Fibroblast of skin of left biceps (primary cell): ENCODE results near the gene RBMS1.

Experiments
- DNase-seq, 2 experiments: peaks; one replicate each; pipeline ENCODE4 v3.0.0-alpha.2; 2013; ENCODE audit warnings: low read depth in 2 of 2

The RBMS1 gene

DNA sequence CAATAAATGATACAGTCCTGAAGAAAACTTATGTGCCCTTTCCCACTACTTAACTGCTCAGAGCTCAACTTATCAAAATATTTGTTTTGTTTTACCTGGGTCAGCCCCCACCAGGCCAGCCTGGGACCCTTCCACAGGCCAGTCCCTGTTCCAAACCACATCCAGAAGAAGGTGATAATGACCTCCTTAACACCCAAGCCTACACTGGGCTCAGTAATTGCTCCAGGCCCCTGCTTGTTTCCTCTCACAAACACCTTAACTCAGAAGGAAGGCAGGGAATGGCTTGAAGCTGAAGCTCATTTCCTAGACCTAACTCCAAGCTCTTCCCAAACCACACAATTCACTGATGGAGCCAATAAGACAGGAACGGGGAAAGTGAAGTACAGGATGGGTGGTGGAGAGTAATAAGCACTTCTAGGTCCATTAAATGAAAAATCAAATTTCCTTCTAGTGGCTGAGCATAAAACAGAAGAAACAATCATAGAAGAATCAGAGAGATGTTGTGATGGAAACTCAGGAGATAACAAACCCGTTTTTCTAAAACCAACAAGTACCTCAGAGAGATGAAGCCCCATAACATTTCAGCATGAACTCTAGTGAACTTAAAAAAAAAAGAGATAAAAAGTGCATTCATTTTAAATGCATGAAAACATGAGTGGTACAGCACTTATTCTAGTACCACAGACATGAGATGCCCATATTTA lies 160.1 kb downstream of the RBMS1 start:
- no peak for DNase-seq

DNA sequence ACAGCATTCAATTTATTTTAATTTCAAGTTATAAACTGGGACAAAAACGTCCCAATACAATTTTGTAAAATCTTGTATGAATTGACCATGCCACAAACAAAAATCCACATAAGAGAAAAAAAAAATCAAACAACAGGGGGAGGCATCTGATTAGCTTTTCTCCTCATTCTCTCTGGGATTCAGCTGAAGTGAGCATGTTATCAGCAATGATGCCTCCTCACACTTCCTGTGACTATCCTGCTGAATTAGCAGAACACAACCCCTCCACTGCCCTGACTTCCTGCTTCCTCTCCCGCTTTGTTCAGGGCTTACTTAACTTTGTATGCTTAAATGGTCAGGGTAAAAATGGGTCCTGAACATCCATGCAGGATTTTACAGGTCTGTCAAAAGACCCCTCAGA lies 161.3 kb downstream of the RBMS1 start:
- DNase-seq, result no peak

DNA sequence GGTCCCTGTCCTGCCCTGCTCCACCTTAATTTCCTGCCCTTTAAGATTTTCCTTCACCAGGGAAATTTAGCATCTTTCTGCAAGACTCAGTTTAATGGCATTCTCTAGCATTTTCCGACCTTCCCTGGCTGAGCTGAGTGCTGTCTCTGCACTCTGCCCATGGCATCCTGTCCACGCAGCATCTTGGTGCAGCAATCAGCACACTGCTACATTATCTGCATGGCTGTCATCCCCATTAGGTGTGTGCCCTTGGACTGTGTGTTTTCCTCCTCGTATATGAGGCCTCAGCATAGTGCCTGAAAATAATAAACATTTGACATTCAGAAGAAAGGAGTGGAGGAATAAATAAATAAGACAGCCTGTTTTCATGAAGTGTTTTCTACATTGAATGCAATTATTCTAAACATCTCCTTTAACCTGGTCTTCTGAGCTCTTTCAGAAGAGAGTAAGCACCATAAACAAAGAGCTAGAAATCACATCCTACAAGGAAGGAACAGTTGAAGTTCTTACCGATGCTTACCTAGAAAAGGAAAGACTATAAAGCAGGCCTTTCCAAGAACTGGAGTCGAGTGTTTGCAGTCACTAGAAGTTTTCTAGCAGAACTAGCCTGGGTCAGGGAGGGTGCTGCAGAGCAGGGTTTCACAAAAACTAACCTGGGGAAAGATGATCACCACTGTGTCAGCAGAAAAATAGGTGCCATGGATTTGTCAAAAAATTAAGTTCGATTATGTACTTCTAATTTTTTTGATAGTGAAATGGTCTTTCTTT lies 162.2 kb downstream of the RBMS1 start:
- DNase-seq, result no peak

DNA sequence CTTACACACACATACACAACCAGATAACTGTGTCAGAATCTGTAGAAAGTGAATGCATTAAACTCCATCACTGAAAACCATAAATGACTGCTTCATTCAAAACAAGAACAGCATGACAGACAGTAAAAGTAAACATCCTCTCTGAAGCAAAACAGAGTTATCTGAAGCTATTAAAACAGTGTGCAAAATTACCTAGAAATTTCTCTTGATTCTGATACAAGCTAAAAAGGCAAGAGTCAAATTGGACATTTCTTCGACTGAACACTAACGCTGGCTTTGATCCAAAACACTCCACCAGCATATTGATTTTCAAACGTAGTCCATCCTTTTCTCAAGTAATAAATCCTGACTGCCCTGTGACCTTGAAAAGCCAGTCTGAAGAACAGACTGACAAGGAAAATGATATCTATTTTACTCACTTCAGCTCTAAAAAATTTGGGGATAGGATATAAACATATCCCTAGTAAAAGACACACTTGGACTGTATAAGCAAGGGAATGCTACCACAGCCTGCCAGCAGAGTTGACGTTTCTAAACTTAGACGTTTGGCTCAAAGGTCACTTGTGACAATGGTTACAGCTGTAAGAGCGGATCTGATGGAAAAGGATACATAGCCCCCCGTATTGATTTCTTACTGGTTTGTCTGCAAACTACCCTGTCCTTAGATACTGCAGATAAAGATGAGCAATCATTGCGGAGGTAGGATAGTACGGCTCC lies 164.6 kb downstream of the RBMS1 start:
- DNase-seq, result no peak

DNA sequence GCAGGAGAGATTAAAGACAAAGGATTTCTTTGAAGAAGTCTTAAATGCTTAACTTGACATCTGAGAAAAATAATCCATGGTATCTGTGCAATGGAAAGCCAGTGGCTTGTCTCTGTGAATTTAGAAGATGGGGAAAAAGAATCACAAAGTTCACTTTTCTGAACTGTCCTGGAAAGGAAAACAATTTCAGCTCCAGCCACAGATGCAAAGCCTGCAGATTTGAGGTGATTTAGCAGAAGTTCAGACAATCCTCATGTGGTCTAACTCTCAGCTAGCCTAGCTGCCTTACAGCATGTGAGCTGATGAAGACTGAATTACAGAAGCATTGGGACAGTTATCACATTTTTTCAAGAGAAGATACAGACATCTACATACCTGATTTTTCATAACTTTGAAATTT lies 166.8 kb downstream of the RBMS1 start:
- no peak for DNase-seq

DNA sequence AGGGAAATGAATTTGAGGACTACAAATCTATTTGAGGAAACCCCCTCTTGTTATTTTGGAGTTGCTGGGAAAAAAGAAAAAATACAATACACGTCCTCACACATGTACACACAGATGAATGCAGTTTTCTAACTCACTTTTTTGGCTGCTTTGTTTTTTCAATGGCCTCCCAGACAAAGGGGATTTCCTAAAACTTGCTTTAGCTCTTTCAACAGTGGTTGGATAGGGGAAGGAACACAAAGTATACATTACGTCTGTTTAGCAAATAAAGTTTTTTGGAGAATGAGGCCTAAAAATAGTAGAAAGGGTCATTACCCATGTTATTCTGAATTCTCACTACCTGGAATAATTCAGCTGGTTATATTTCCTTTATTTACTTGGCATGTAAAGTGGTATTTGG lies 168.2 kb downstream of the RBMS1 start:
- no peak for DNase-seq

DNA sequence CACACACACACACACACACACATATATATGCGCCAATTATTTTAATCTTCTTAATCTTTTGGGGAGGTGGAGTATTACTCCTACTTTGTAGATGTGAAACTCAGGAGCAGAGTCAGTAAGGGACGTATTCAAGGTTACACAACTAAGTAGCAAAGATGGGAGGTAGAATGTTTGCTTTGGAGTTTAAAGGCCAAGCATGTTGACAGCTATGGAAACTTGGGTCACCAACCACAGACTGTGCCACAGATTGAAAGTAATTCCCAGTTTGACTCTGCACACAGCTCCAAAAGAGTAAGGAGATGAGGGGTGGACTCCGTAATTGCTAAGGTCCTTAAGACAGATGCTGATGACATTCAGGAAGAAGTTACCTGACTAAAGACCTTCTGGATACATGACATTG lies 168.7 kb downstream of the RBMS1 start:
- no peak for DNase-seq

DNA sequence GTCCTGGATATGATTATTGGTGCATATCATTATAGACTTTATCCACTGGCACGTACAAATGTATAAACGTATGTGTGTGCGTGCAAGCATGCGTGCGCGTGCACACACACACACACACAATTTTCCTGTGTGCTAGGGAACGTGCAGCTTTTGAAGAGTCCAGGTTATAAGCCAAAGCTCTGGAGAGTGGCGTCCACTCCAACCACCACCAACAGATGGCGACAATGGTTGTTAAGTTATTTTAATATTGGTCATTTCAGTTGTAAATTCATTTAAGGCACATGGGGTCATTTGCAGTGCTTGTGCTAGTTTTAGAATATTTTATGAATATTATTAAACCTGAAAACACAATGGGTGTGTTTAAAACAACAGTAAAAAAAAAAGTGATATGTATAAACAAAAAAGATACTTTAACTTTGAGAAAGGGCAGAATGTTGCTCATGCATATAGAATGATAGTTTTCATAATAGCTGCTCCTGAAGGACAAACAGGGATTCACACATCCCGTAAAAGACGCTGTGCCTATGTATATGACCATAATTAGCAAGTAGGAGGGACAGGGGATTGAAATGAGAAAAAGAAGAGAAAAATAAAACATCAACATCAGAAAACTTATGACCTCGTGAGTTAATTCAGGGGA lies 169.3 kb downstream of the RBMS1 start:
- no peak for DNase-seq

DNA sequence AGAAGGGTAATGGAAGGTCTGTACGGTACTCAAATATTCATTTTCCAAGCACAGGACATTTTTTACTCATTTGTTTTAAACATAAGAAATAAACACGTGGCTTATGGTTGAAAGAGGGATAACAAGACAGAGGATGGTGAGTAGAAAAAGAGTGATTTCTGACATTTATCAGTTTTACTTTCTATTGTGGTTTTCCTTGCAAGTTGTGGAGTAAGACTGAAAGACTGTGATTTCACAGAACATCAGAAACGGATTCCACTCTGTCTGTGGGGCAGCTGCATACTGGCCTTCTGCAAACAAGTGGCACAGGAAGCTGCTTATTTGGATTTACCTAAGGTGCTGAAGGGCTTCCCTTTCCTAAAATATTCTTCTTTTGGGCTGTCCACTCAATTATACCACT lies 171.3 kb downstream of the RBMS1 start:
- DNase-seq, result no peak

DNA sequence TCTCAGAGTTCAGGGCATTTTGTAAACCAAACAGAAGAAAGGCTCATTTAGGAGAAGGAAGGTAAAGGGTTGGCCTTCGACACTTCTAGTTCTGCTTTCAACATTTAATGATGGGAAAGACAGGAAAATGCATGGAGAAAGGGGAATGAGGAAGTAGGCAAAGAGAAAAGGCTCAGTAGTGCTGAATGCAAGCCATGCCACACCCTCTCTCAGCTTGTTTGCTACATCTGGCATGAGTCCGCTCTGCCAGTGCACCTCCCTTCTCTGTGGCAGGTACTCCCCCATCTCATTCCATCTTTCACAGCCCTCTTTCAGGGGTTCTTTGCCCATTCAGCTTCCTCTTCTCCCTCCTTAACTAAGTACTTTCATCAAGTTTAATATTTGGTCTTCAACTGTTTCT lies 172.6 kb downstream of the RBMS1 start:
- DNase-seq, result no peak

DNA sequence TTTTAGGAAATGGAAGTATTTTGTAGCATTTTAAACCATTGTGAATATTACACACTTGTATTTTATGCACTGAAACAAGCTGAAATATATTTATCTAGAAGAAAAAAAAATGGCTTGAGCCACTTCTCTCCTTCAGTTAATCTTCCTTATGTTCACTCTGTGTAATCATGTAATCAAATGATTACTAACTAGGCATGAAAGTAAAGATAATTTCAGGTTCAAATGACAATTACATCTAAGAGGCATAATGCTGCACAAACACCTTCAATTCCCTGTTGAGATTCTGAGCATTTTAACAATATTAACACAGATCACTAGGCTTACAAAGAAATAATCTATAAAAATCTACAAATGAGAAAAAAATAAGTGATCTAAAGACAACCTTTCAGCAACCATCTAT lies 173.9 kb downstream of the RBMS1 start:
- DNase-seq, result no peak

DNA sequence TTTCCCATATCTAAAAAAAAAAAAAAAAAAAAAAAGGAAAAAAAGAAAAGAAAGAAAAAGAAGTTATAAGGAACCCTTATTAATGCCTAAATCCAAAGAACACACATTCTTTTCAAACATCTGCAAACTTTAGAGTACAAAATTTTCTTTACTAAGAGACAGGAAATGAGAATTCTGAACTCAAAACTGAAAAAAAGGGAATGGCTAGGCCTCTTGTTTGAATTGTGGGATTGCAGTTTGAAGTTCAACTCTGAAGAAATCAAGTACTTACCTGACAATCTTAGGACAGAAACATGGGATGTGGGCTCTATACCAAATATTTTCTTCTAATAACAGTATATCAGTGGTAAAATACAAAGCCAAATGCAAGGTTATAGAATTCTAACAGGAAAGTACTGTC lies 175.4 kb downstream of the RBMS1 start:
- no peak for DNase-seq

DNA sequence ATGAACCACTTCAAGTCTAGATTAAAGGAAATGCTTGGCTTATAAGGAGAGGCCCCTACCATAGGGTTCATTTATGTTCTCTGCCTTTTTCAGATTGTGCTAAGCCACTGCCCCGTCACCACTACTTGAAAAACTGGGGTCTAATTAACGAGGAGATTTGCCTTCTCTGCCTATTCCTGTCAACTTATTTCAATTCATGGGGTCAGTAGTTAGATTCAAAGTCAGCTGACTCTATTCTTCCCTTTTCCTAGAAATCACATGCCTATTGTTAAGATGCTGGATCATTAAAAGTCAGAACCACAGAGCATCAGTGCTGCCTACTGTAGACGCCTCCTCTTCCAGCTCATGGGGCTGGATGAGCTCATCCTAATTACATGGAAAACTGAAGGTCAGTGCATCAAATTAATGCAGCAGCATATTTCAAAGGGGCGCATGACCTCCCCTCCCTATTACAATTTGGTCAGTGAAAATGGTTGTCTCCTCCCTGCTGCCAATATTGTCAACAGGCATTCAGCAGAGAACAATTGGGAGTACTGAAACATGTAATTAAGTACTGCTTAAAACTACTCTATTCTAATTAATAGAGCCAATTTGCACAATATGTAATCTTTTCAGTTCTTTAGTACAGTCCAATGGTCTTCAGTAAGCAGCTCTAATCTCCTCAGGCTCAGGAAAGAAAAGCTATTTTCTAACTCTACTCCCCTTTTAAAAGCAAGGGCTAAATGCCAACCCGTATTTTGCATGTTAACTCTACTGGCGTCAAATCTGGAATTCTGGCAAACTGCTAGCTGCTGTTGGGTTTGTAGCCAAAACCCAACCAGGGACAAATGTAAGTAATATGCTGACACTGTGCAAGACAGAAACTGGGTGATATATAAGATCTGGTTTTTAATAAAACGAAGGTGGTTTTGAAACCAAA lies 176.2 kb downstream of the RBMS1 start:
- no peak for DNase-seq

DNA sequence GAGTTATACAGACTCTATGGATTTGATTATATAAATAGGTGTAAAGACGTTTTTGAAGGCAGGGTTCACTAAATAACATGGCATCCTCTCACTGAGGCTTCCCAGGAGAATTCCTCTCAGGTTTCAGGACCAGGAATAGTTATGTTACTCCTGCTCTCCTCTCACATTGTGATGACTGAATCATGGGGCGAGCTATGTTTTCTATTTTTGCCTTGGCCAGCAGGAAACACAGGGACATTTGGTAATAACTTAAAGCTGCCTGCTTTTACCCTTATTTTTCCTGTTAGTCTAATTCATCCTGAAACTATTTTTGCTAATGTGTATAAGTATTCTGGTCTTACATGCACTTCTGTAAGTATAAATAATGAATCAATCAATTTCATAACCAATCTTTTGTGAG lies 178.3 kb downstream of the RBMS1 start:
- peak in 1 of 2 experiments; percentile 42 for DNase-seq

DNA sequence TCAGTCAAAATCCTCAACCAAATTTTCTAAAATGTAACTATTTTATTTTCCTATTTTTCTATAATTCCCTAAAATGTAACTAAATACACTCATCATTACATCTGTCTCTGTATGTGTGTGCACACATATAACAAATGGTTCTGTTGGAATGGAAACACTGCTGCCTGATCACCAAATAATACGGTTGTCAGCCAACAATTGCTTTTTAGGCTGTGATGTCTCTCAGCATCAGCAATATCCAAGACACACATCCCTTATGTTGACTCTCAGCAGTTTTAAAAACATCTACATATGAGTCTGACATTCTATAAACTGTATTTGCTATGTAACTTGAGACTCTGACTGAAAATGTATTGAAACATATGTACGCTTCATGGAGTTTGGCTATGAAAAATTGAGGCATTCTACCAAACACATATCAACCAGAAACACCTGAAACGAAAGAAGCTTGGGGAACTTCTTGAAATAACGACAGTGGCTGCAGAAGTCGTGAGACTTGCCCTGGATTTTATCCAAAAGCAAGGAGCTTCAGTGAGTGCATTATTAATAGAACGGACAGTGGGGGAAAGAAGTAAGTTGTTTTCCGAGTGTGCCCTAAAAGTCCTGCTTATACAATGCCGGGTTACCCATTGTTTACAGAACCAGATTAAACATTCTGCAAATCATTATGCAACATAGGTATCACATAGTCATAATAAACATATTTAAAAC lies 183.3 kb downstream of the RBMS1 start:
- no peak for DNase-seq

DNA sequence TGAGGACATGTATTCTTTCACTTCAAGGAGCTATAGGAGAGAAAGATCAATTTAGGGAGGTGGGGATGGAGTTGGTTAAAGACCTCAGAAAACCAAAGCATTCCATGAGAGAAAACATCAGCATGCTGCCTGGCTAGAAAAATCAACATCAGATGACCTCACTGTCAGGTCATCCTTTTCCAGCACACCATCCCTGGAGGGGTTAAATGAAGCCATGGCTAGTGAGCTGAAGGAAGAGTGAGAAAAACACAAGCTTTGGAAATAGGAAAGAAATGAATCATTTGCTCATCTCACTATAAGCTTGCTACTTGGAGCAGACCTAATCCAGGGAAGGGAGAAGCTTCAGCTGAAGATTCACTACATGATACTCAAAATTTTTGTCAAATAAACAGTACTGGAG lies 184.0 kb downstream of the RBMS1 start:
- no peak for DNase-seq

DNA sequence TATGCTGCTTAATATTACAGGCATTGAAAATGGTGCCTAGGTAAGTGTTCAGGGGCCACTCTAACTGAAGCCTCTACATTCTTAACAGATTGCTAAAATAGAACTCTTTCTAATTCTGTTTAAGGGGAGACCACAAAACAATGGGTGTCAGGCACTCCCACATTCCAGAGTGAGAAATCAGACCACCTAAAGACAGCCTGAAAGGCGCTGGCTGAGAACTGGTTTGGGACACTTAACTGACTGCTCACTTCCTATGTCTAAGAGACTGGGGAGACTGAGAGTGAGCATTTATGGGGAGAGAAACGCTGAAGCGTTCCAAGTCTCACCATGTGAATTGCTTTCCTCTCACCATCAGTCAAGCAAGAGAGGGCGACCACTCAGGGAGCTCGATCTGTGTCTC lies 184.7 kb downstream of the RBMS1 start:
- peak; percentile 68 to 74 for DNase-seq

DNA sequence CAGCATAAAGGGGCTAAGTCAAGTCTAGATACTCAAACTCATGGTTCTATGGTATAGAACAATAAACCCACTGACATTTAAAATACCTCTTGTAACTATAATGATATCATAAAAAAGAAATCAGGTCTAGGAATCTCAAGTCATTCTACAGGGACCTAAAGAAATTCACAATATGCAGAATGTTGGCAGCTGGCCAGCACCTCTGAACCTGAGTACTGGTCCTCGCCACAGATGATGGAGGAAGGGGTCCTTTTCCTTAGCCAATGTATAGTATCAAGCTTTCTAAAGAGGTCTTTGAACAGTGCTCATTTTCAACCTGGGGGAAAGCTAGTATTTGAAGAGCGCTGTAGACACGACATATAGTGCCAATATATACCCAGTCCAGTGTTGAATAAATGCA lies 185.1 kb downstream of the RBMS1 start:
- no peak for DNase-seq

DNA sequence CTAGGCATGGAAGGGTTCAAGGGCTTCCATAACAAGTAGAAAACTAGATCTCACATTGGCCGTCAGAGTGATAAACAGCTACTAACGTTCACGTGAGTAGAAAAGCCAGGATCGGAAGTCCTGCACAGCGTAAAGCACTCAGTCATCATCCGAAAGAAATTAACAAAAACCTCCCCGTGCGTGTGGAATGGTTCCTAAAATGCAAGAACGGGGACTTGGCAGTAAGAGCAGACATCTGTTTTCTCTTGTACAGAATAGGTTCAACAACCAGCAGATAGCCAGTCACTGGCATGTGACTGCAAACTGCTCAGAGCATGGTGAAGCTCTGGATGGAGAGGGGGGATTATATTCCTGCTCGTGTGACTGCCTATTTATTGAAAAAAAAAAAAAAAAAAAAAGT lies 186.6 kb downstream of the RBMS1 start:
- DNase-seq, result peak; percentile 84 to 86

DNA sequence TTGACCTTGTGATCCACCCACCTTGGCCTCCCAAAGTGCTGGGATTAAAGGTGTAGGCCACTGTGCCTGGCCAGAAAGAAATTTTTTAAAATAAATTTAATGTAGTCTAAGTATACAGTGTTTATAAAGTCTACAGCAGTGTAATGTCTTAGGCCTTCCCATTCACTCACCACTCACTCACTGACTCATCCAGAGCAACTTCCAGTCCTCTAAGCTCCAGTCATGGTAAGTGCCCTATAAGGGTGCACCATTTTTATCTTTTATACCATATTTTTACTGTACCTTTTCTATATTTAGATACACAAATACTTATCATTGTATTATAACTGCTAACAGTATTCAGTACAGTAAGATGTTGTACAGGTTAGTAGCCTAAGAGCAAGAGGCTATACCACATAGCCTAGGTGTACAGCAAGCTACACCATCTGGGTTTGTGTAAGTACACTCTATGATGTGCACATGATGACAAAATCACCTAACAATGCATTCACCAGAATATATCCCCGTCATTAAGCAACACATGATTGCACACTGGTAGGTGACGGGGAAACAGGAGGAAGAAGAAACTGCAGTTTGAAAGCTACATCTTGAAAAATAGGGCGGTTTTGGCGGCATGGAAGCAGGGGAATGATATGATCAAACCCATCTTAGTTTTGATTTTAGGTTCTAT lies 188.4 kb downstream of the RBMS1 start:
- no peak for DNase-seq
